ENCODE measurements around the gene VSTM2B. TPM values are rescaled to one million over a fixed set of nuclear protein-coding genes. Genes with fewer than 3 reads are reported as not detected.

Gene VSTM2B
- total RNA-seq, 1 experiment from 2014 or later = 0.31 TPM

DNA sequence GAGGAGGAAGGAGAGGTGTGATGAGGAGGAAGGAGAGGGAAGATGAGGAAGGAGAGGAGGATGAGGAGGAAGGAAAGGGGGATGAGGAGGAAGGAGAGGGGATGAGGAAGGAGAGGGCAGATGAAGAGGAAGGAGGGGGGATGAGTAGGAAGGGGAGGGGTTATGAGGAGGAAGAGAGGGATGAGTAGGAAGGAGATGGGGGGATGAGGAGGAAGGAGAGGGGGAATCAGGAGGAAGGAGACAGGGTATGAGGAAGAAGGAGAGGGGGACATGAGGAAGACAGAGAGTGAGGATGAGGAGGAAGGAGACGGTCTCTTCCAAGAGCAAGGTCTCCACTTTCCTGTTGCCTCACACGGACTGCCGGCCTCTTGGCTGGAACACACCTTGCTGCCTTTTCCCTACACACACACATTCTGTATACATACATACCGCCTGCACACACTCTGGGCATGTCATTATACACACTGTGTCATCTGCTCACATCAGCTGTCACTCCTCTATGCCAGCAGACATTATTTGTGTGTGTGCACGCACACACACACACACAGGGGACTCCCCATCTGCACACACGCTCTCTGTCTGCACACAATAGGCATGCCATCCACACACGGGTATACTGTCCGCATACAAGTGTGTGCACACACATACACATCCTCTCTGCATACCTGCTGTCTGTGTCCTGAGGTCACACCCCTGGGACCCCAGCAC, 11.1 kb upstream of the VSTM2B start:
- no peaks in the 10 kb centered on the region for H3K79me1 ChIP-seq (ENCODE audit: insufficient read depth, low read depth, low read length, poor library complexity, severe bottlenecking)
- no peaks in the 10 kb centered on the region for H4K20me1 ChIP-seq (ENCODE audit: control insufficient read depth, insufficient read depth, insufficient read length)
- no peak overlapping the region for H3K27ac Mint-ChIP-seq
- H3K9me3 Mint-ChIP-seq = no peaks in the 10 kb centered on the region; a peak in 2 of 5 replicates
- H3K4me3 Mint-ChIP-seq = no peak overlapping the region
- H3K14ac ChIP-seq (ENCODE audit: insufficient read depth, low read length) = no peak overlapping the region
- no peaks in the 10 kb centered on the region for H3K4me1 ChIP-seq (ENCODE audit: insufficient read depth, low read length)
- H3K27me3 Mint-ChIP-seq (ENCODE audit: low read depth) = peaks cover 51% of the 10 kb centered on the region
- H3K36me3 Mint-ChIP-seq (ENCODE audit: insufficient read depth in 1 of 3, low read depth in 3 of 3) = no peaks in the 10 kb centered on the region
- no peak overlapping the region for H2BK5ac ChIP-seq (ENCODE audit: insufficient read length, low read length)
- H3K27me3 ChIP-seq (ENCODE audit: insufficient read depth, low read length) = no peaks in the 10 kb centered on the region
- H4K91ac ChIP-seq (ENCODE audit: insufficient read length, low read depth, low read length) = no peak overlapping the region
- no peak overlapping the region for H4K8ac ChIP-seq (replicated peaks; ENCODE audit: insufficient read length, low read depth, low read length)
- 0 out of 4 replicates have a peak, but pooled peaks cover 0 to 2% of the 10 kb centered on the region in 2 experiments for H3K4me1 Mint-ChIP-seq
- no peak overlapping the region for H3K4me2 ChIP-seq (ENCODE audit: insufficient read depth, insufficient read length, low read length)
- no peak overlapping the region for H3K4ac ChIP-seq (ENCODE audit: low read depth, low read length)
- no peak overlapping the region for H3K23ac ChIP-seq (ENCODE audit: insufficient read length, low read depth, low read length)
- H2BK120ac ChIP-seq (ENCODE audit: low read depth, low read length, poor library complexity, severe bottlenecking) = no peak overlapping the region
- no peak for DNase-seq
- H3K79me2 ChIP-seq (ENCODE audit: insufficient read depth, low read length) = no peaks in the 10 kb centered on the region
- no peak overlapping the region for H2BK15ac ChIP-seq (ENCODE audit: low read depth, low read length)
- no peak overlapping the region for H4K5ac ChIP-seq (ENCODE audit: insufficient read length, low read depth, low read length)
- no peak overlapping the region for H2AK5ac ChIP-seq (ENCODE audit: insufficient read length, low read length)
- H3K23me2 ChIP-seq (ENCODE audit: insufficient read length, low read depth, low read length, poor library complexity, severe bottlenecking) = no peaks in the 10 kb centered on the region
- no peak overlapping the region for H2BK20ac ChIP-seq (ENCODE audit: low read depth, low read length, poor library complexity, severe bottlenecking)
- H3K9me3 ChIP-seq (ENCODE audit: control insufficient read depth, low read depth, low read length) = no peaks in the 10 kb centered on the region
- no peak overlapping the region for H3T11ph ChIP-seq (ENCODE audit: low read length)
- H2AFZ ChIP-seq (ENCODE audit: low read length) = no peak overlapping the region
- no peak overlapping the region for H3K56ac ChIP-seq (ENCODE audit: insufficient read length, low read depth, low read length)
- H3K27ac ChIP-seq (ENCODE audit: insufficient read length, low read depth, low read length) = no peak overlapping the region
- H3K18ac ChIP-seq (ENCODE audit: insufficient read length, low read depth, low read length) = no peak overlapping the region
- no peak overlapping the region for H2BK12ac ChIP-seq (ENCODE audit: insufficient read length, low read depth, low read length)
- H3K9ac ChIP-seq (ENCODE audit: extremely low read depth, insufficient read length, low read length) = no peak overlapping the region
- no CpG with 5 or more reads among the region's 8 CpGs for WGBS (ENCODE audit: extremely low coverage, insufficient read length, low lambda C conversion rate)
- TF ChIP-seq, protein P1, sequence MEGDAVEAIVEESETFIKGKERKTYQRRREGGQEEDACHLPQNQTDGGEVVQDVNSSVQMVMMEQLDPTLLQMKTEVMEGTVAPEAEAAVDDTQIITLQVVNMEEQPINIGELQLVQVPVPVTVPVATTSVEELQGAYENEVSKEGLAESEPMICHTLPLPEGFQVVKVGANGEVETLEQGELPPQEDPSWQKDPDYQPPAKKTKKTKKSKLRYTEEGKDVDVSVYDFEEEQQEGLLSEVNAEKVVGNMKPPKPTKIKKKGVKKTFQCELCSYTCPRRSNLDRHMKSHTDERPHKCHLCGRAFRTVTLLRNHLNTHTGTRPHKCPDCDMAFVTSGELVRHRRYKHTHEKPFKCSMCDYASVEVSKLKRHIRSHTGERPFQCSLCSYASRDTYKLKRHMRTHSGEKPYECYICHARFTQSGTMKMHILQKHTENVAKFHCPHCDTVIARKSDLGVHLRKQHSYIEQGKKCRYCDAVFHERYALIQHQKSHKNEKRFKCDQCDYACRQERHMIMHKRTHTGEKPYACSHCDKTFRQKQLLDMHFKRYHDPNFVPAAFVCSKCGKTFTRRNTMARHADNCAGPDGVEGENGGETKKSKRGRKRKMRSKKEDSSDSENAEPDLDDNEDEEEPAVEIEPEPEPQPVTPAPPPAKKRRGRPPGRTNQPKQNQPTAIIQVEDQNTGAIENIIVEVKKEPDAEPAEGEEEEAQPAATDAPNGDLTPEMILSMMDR (conservative IDR thresholded peaks at IDR 0.05) = no peak
